SK-N-SH (cell line): ENCODE measurements around the gene RNASEH1. TPM values are rescaled to one million over a fixed set of nuclear protein-coding genes. Genes with fewer than 3 reads are reported as not detected.

Experiments used
- CTCF ChIA-PET: fragments of 300-600, 350-600 bp; formaldehyde crosslinking; extraction: SDS; loops from one replicate; lab custom pipeline; 2021; lab: Yijun Ruan, JAX
- POLR2A ChIA-PET: fragments of 350-600 bp; sonication (Branson Sonifier 250); formaldehyde crosslinking; extraction: SDS; loops from one replicate; lab custom pipeline; 2020; ENCODE audit warnings: antibody characterized with exemption, inconsistent platforms; lab: Yijun Ruan, JAX
- DNase-seq: peaks from one replicate; pipeline ENCODE4 v3.0.0; 2012
- H2AFZ ChIP-seq: fragments of 200-600 bp; sonication (generic); 2 replicates; pipeline ENCODE4 v1.8.1; 2016; ENCODE audit warnings: antibody characterized with exemption, mild to moderate bottlenecking, low read depth
- H3F3A ChIP-seq: fragments of 200-600 bp; sonication (generic); replicated peaks from 2 replicates; pipeline ENCODE3; 2016; ENCODE audit warnings: antibody characterized with exemption, mild to moderate bottlenecking; ENCODE audit not compliant: insufficient read depth
- H3K27ac ChIP-seq, 2 experiments: fragments of 200-500 bp in 1 of 2; fragments of 200-600 bp in 1 of 2; sonication (Bioruptor generic) in 1 of 2; sonication (generic), shearing (Covaris generic) in 1 of 2; 2 replicates each; pipeline versions ENCODE4 v1.5.1 to v1.6.1; 2014 to 2016; ENCODE audit warnings: low read depth in 2 of 2, inconsistent platforms in 1 of 2, low read length in 1 of 2, mild to moderate bottlenecking in 1 of 2, mixed read lengths in 1 of 2
- H3K27me3 ChIP-seq: fragments of 200-600 bp; sonication (generic), shearing (Covaris generic); 2 replicates; pipeline ENCODE4 v1.6.1; 2016; ENCODE audit warnings: mixed run types; ENCODE audit not compliant: insufficient read depth
- H3K36me3 ChIP-seq, 2 experiments: fragments of 200-500 bp in 1 of 2; fragments of 200-600 bp in 1 of 2; sonication (Bioruptor generic) in 1 of 2; sonication (generic) in 1 of 2; replicated peaks in 1 of 2; 2 replicates each; pipeline versions ENCODE3 to v1.5.1; 2014 to 2016; ENCODE audit warnings: low read length in 1 of 2, mild to moderate bottlenecking in 1 of 2; ENCODE audit not compliant: insufficient read depth in 2 of 2, control insufficient read depth in 1 of 2
- H3K4me1 ChIP-seq, 2 experiments: fragments of 200-500 bp in 1 of 2; fragments of 200-600 bp in 1 of 2; sonication (Bioruptor generic) in 1 of 2; sonication (generic), shearing (Covaris generic) in 1 of 2; 2 replicates each; pipeline versions ENCODE4 v1.5.1 to v1.6.1; 2014 to 2016; ENCODE audit warnings: low read depth in 1 of 2, low read length in 1 of 2, mixed run types in 1 of 2; ENCODE audit not compliant: insufficient read depth in 2 of 2, control insufficient read depth in 1 of 2
- H3K4me2 ChIP-seq: fragments of 200-600 bp; sonication (generic), shearing (Covaris generic); 2 replicates; pipeline ENCODE4 v1.6.1; 2017; ENCODE audit warnings: mixed run types
- H3K4me3 ChIP-seq, 2 experiments: fragments of 200-500 bp in 1 of 2; fragments of 200-600 bp in 1 of 2; sonication (Bioruptor generic) in 1 of 2; sonication (generic), shearing (Covaris generic) in 1 of 2; 2 replicates each; pipeline versions ENCODE4 v1.5.1 to v1.8.1; 2014 to 2016; ENCODE audit warnings: low read depth in 2 of 2, inconsistent platforms in 1 of 2, low read length in 1 of 2, mild to moderate bottlenecking in 1 of 2, mixed read lengths in 1 of 2, moderate library complexity in 1 of 2
- H3K79me2 ChIP-seq: fragments of 200-600 bp; sonication (generic); 2 replicates; pipeline ENCODE4 v1.8.1; 2017; ENCODE audit warnings: mild to moderate bottlenecking; ENCODE audit not compliant: insufficient read depth
- H3K9ac ChIP-seq: fragments of 200-600 bp; sonication (generic); 2 replicates; pipeline ENCODE4 v1.6.1; 2017; ENCODE audit warnings: mixed run types
- H3K9me2 ChIP-seq: fragments of 200-600 bp; sonication (generic); 2 replicates; pipeline ENCODE4 v1.6.1; 2017; ENCODE audit warnings: mixed run types
- H3K9me3 ChIP-seq: fragments of 200-600 bp; sonication (generic); 2 replicates; pipeline ENCODE4 v1.6.1; 2017; ENCODE audit warnings: mixed run types, mild to moderate bottlenecking, moderate library complexity
- H4K20me1 ChIP-seq: fragments of 200-600 bp; sonication (generic); 2 replicates; pipeline ENCODE4 v1.6.1; 2017; ENCODE audit warnings: mild to moderate bottlenecking, mixed run types; ENCODE audit not compliant: insufficient read depth
- GATA2 ChIP-seq: sonication (generic); formaldehyde crosslinking; IDR thresholded peaks from 2 replicates; pipeline ENCODE4 v1.5.0; 2020; ENCODE audit warnings: mild to moderate bottlenecking, missing genetic modification reagents
- JUND ChIP-seq: IDR thresholded peaks from 2 replicates; pipeline ENCODE4 v1.4.0; 2012
- MEF2A ChIP-seq: IDR thresholded peaks from 2 replicates; pipeline ENCODE4 v1.4.0; 2012; ENCODE audit warnings: low read depth, borderline replicate concordance
- MXI1 ChIP-seq: IDR thresholded peaks from 2 replicates; pipeline ENCODE4 v1.6.1; 2012; ENCODE audit warnings: mild to moderate bottlenecking, low read depth, low read length, improper control_type of control experiment
- NRF1 ChIP-seq: IDR thresholded peaks from 2 replicates; pipeline ENCODE4 v1.6.1; 2012; ENCODE audit warnings: low read depth, mild to moderate bottlenecking, low read length
- PBX3 ChIP-seq: IDR thresholded peaks from 2 replicates; pipeline ENCODE4; 2012
- RCOR1 ChIP-seq: fragments of 150-350 bp; IDR thresholded peaks from 2 replicates; pipeline ENCODE4 v1.6.1; 2017; ENCODE audit warnings: antibody characterized with exemption, low read length
- REST ChIP-seq: IDR thresholded peaks from 2 replicates; pipeline ENCODE4 v1.6.1; 2012; ENCODE audit warnings: mild to moderate bottlenecking, low read depth, low read length, moderate library complexity
- SIN3A ChIP-seq: IDR thresholded peaks from 2 replicates; pipeline ENCODE4 v1.6.1; 2012; ENCODE audit warnings: low read depth, mild to moderate bottlenecking, low read length, moderate library complexity, borderline replicate concordance
- TCF12 ChIP-seq: IDR thresholded peaks from 2 replicates; pipeline ENCODE4 v1.4.0; 2012
- USF2 ChIP-seq: fragments of 150-350 bp; IDR thresholded peaks from 2 replicates; pipeline ENCODE4 v1.6.1; 2017; ENCODE audit warnings: antibody characterized with exemption, low read length, low read depth, borderline replicate concordance
- ZBTB33 ChIP-seq: IDR thresholded peaks from 2 replicates; pipeline ENCODE4 v1.4.0; 2012; ENCODE audit warnings: low read depth, borderline replicate concordance
- WGBS: methylation state at CpG from one replicate; pipeline ENCODE4 v1.1.6; 2017; ENCODE audit warnings: low lambda C conversion rate; 5-methylcytosine and 5-hydroxymethylcytosine counted together
- polyA plus RNA-seq, 3 experiments: library from polyadenylated mRNA; depleted of rRNA; stranded (reverse); fragments of >200 nt; gene quantifications; 2 replicates each; pipeline ENCODE4 v1.2.3, GENCODE V29; 2012

The RNASEH1 gene
- polyA plus RNA-seq, 1 of the 3 experiments (the other 2 are of a cell fraction), result 34.4 TPM

- no peak for TF ChIP-seq MEF2A
Measured at GRCh38 chr2:3545788-3546478, 12.2 kb downstream of the RNASEH1 start (continued).

- Histone ChIP-seq H3K9ac (no peak overlapping the region), H3K27ac (no peak overlapping the region), H3K4me3 (no peak overlapping the region), H3F3A (peaks cover 12% of the 10 kb centered on the region), H2AFZ (no peak overlapping the region), H3K36me3 (peaks cover 66 to 78% of the 10 kb centered on the region in 2 experiments), H3K4me1 (no peaks in the 10 kb centered on the region), H3K4me2 (no peak overlapping the region), H3K27me3 (no peaks in the 10 kb centered on the region), H3K9me3 (no peaks in the 10 kb centered on the region), H4K20me1 (no peaks in the 10 kb centered on the region), H3K79me2 (peaks cover 44% of the 10 kb centered on the region), H3K9me2 (no peaks in the 10 kb centered on the region)
- TF ChIP-seq MXI1 (no peak), REST (no peak), TCF12 (no peak), GATA2 (CRISPR knock-in tag) (no peak), JUND (no peak), USF2 (no peak), SIN3A (no peak), NRF1 (no peak), RCOR1 (no peak), ZBTB33 (no peak), PBX3 (no peak)
- 83% methylated on average over 6 of the region's 6 CpGs for WGBS
- no peak for DNase-seq
- ChIA-PET CTCF (interaction anchor here (0.7 to 3.0 kb wide), 4 partner anchors 11 to 119 kb away, joined by 3 to 10 read pairs (median 4); partner anchors contain the start of gene RNASEH1), POLR2A (interaction anchor here (1.3 kb wide), 1 partner anchor 15 kb away, joined by 7 read pairs; the partner anchor contains the start of gene RNASEH1)
Measured at GRCh38 chr2:3543023-3543683, 15.0 kb downstream of the RNASEH1 start.
